Measurements from ENCODE around the gene PARD6A.

Gene PARD6A

DNA sequence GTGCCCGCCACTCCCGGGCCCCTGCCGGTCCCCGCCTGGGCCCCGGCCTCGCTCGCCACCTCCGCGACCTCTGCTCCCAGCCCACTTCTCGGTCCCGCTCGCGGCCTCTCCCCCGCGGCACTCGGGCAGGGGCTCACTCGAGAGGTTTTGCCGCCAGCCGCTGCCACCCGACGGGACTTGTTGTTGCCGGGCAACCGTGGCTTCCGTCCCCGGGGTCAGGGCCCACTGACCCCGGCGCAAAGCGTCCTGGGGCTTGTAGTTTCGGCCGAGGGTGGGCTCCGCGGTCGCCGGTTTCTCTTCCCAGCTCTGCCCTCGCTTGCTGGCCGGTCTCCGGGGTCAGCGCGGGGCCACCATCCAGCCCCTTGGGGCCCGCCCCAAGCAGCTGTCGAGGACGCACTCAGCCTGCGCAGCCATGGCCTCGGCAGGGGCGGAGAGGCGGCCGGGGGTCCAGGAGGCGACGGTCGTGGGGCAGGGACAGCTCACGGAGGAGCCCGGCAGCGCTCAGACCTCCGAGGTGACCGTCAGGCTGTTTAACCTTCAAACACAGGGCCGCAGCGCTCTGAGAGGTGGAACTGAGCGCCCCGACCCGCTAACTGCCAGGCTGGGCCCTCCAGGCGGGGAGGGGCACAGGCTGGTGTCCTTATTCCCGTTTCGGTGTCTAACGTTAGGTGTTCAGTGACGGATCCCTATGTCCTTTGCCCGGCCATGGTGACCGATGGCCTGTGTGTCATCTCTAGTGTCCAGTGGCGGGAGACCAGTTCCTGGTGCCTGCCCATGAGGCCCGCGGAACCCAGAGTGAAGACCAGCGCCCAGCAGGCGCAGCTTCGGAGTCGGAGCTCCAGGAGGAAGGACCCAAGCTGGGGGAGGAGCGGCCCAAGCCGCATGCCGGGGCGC lies 6.0 kb downstream of the PARD6A start, which contains the start of the genes C16orf86 and ENKD1:
TSS of gene C16orf86 (plus strand) at position 256 of the 894 bp plus-strand sequence. CDS start at position 413, 157 bp downstream.
TSS of gene ENKD1 (minus strand) at position 192 of the 894 bp plus-strand sequence. CDS start 308 bp downstream, outside the sequence.
- peak; percentile 74 for DNase-seq (ENCODE audit: low spot score)

DNA sequence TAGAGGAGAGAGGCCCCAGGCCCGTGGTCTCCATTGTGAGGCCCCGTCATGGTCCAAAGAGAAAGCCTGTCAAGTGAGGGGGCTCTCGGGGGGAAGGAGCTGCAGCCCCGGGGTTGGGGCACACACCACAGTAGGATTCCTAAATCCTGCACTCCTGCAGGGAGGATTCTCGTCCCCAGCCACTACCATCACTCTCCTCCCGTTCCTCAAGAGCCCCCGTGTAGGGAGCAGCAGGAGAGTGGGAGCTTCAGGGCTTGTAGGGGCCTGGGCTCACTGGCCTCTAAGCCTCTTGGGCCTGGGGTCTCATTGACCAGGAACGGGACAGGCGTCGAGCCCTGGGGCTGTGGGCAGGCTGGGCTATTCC lies 6.7 kb downstream of the PARD6A start:
- no peak for DNase-seq (ENCODE audit: low spot score)

DNA sequence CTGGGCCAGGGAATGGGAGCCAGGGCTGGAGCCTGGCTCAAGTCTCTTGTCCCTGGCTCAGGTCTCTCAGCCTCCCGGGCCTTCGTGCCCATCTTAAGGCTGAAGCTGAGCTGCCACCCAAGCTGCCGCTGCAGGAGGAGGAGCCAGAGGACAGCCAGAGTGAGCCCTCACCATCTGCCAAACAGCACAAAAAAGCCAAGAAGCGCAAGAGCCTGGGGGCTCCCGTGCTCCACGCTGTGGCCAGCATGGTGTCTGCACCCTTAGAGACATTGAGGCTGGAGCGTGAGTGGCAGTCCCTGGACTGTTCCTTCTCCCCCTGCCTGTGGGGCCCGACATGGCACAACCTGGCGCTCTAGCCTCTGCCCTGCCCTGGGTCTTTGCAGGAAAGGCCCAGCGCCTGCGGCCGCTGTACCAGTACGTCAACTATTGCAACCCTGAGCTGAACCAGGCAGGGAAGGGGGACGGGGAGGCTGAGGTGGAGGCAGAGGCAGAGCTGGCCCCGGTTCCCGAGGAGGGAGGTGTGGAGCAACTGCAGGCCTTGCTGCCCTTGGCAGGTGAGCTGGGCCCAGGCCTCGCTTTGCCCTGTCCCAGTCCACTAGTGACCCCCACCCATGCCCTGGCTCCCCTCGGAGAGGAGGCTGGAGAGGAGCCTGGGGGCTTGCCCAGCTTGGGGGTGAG lies 7.2 kb downstream of the PARD6A start:
- peak; percentile 86 for DNase-seq (ENCODE audit: low spot score)

DNA sequence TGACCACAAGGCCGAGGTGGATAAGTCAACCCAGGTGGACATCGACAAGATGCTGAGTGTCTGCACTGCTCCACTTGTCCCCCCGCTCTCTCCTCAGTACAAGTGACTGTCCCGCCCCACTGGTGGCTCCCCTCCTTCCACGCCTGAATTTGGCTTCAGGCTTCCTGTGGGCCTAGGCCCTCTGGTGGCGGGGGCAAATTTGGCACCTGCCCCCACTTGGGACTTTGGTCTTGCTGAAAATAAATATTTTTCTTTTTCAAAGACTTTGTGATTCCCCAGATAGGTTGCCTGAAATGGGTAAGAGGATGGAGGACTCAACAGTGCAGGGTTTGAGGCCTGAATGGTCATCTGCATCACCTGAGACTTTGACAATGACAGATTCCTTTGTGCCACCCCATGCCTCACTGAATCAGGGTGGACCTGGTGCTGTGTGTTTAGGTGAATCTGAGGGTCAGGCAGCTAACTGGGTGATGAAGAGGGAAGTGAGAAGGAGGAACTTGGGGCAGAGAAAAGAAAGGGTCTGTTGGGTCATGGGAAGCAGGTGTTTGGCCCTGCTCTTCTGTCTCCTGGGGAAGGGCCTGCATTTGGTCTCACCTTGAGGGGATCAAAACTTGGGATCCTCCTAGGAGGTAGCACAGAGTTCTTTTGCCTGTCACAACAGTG lies 7.9 kb downstream of the PARD6A start:
- DNase-seq (ENCODE audit: low spot score) = no peak

DNA sequence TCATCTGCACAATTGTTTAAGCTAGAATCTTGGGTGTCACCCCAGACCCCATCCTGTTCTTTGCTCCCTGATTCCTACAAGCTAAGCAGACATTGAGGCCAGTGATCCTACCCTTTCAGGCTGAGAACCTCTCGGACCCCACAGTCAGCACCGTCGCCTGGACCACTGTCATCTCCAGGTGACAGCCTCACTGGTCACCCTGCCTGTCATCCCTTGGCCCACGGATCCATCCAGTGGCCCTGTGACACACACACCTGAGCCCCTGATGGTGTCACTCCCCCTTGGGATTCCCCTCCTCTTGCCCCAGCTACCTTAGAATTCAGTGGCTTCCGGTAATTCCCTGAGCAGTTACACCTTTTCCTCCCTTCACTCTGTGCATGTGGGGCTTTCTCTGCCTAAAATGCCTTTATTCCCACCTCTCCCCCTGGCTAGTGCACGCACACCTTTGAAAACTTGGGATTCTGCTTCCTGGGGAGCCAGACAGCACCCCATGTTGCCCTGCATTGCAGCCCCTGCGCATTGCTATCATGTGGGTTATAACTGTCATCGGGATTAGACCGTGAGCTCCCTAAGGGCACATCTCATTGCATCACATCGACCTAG lies 8.8 kb downstream of the PARD6A start:
- no peak for DNase-seq (ENCODE audit: low spot score)

DNA sequence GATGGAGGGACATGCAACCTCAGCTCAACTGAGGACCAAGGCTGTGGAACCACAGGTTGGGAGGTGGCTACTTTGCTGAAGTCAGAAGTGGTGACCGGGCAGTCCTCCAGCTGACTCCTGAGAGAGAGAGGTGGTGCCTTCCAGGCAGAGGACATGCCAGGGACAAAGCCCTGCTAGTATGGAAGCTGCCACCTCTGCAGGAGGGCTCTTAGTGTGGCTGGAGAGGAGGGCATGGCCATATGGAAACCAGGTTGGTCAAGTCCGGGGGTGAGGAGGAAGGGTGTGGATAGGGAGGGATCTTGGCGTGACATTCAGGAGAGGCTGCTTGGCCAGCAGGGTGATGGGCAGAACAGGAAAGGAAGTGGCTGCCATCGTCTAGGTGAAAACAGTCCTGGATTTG lies 11.5 kb downstream of the PARD6A start:
- DNase-seq (ENCODE audit: low spot score) = peak; percentile 98

DNA sequence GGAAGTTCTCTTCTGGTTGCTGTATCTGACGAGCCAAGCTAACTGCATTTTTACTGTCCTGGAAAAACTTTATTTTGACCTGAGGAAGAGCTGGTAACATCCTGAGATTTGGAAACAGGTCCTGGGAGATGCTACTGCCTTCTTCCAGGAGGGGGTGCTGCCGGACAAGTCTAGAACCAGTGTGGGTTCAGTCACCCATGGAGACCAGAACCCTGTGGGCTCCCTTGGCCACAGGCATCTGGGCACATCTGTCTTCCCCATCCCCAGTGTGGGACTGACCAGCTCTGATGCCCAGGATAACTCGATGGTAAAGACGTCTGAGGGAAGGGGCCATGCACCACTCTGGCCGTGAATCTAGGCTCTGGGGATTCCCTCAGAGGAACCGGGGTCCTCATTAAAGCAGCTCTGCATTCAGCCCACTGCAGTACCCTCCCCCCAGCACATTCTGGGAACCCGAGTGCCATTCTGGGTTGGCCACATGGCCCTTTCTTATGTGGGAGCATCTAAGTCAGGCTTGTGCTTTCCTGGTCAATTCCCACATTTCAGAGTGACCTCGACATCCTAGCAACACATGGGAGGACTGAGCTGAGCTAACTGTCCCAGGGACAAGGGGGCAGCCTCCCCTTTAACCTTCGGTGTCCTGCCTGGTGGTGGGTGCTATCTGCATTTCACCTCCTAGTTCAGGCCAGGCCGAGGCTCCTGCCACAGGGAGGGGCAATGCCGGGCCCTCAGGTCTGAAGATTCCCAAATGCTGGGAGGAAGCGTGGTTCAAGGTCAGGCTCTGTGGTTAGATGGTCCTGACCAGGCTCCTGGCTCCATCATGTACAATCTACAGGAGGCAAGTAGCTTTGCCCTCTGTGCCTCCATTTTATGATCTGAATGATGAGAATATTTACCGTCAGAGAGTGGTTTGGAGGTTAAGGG lies 12.2 kb downstream of the PARD6A start:
- DNase-seq (ENCODE audit: low spot score) = peak; percentile 89

DNA sequence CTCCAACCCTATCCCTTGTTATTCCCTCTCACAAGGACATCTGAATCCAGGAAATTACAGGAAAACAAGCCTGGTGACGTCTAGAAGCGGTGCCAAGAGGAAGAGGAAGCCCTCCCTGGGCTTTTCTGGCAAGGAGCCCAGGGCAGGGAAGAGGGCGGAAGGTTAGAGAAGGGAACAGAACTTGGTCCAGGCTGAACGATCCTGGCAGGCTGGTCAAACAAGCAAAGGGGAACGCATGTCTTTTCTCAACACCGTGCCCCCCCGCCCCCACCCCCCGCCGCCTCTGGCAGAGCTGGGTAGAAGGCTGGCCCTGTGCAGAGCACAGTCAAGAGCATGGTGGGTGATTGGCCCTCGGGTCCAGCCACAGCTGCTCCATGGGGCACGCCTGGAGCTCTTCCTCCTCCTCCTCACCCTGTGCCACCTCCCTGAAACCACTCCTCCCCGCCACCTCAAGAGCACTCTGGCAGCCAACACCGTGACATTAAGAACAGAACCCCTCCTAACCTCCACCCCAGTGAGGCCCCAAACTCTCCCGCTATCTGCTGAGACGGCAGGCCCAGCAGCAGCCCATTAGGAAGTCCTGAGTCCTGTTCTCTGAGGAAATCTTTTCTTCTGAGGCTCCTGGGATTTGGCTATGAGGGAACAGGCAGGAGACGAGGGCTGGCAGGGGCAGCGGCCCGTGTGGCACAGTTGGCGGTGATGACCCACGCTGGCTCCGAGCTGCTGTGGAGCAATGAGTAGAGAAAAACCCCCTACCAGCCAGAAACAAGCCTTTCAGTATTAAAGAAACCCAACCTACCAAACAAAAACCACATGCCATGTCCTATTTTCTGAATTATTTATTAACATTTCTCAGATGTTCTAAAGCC lies 13.2 kb downstream of the PARD6A start:
- peak; percentile 73 for DNase-seq (ENCODE audit: low spot score)

DNA sequence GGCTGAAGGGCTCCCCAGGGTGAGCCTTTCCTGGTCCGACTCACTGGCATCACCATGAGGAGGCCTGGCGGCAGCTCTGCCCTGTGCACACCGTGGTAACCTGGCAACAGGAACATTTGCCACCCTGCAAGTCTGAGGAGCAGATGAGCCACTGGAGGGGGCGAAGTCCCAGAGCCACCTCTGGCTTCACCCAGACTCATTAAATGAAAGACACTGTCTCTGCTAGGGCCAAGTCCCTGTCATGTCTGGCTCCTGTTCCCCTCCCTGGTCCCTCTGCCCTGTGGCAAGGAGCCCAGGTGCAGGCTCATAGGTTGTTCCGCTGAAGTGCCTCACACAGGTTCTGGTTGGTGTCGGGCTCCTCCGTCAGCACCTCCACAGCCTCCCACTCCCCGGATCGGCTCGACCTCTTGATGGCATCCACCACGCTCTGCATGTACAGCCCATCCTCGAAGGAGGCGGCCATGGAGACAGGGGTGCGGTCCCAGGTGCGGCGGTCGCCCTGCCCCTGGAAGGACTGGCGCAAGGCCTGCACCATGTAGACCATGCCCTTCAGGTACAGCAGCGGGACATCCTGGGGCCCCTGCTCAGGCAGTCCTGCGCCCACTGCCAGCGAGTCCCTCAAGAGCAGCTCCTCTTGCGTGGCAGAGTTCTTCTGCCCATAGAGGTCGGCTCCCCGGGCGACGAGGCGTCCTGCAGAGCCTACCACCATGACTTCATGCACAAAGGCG lies 14.3 kb downstream of the PARD6A start:
- no peak for DNase-seq (ENCODE audit: low spot score)

DNA sequence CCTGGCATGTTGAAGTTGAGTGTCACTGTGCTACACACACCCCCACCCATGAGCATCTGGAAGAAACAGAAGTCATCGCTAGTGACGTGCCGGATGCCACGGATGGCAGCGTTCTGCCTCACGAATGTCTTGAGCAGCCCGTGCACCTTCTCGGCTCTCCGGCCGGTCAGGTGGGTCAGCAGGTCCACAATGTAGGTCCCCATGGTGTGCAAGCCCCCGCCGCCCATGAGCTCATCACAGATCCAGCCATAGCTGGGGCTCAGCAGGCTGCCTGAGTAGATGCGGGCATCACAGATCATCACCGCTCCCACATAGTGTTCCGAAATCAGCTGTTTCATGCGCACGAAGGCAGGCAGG lies 14.8 kb downstream of the PARD6A start:
- DNase-seq (ENCODE audit: low spot score) = no peak

DNA sequence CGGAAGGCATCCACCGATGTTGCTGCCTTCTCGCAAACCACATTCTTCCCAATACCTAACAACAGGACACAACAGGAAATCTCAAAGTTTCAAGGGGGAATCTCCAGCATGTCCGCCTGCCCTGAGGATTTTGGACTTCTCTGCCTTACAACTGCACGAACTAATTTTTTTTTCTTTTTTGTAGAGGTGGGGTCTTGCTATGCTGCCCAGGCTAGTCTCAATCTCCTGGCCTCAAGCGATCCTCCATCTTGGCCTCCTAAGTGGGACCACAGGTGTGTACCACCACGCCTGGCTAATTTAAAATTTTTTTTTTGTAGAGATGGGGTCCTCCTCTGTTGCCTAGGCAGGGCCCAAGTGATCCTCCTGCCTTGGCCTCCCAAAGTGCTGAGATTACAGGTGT lies 15.2 kb downstream of the PARD6A start:
- no peak for DNase-seq (ENCODE audit: low spot score)

DNA sequence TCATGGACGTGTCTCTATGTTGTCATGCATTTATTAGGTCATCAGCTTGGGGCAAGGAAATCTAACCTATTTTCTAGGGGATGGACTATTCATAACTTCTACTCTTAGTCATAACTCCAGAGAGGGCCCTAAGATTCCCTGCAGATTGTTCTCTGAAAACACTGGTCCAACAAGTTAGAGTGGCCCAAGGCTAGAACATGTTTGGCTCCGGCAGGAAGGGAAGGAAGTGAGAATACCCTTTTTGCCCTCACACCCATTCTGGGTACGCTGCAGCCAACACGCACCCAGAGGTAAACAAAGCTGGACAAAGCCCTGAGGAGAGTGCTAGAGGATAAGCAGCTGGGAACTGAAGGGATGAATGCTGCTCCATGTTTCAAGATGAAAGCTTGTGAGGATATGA lies 15.8 kb downstream of the PARD6A start:
- DNase-seq (ENCODE audit: low spot score) = no peak

DNA sequence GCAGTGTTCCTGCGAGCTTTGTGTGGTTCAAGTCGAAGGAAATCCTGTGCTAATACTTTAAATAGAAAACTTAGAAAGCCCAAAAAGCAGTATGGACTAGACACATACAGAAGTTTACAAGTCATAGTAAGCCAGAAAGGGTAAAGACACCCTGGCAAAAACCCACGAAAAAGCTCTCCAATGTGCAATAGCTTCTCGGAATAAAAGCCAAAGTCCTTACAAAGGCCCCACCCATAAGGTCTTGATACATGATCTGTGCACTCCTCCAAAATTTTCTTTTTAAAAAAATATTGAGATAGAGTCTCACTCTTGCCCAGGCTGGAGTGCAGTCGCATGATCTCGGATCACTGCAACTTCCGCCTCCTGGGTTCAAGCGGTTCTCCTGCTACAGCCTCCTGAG lies 16.2 kb downstream of the PARD6A start:
- no peak for DNase-seq (ENCODE audit: low spot score)

DNA sequence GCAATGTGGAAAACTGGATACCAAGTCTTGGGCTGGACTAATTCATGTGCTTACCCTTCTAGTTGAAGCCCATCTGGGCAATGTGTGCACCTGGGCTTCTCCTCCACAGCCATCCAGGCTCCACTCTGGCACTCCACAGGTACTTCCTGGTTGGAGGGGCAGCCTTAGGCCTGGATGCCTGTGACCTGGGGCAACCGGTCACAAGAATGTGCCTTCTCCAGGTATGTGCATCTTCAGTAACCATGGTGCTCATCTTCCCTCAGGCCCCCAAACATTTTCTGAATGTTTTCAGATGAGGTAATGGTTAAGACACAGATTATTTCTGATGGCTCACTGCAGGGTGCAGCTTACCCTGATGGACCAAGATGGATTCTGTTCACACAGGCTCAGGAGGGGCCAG lies 17.0 kb downstream of the PARD6A start:
- DNase-seq (ENCODE audit: low spot score) = no peak

DNA sequence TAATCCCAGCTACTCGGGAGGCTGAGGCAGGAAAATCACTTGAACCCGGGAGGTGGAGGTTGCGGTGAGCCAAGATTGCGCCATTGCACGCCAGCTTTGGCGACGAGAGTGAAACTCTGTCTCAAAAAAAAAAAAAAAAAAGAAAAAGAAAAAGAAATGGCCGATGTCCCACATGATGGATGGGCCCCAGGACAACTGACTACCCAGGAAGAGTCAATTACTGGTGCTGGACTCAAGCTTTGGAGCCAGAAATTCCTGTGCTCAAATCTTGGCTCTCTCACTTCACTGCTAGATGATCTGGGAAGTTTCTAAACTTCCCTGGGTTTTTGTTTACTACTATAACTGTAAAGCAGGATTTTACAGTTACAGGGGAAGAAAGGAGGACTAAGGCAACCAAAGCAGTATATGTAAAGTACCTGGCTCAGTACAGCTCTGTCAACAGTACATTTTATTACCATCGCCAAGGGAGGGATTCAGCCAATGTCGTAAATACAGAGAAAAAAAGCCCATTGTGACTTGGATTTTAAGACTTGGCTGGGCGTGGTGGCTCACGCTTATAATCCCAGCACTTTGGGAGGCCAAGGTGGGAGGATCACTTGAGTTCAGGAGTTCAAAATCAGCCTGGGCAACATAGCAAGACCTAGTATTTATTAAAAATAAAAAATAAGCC lies 17.7 kb downstream of the PARD6A start:
- no peak for DNase-seq (ENCODE audit: low spot score)

DNA sequence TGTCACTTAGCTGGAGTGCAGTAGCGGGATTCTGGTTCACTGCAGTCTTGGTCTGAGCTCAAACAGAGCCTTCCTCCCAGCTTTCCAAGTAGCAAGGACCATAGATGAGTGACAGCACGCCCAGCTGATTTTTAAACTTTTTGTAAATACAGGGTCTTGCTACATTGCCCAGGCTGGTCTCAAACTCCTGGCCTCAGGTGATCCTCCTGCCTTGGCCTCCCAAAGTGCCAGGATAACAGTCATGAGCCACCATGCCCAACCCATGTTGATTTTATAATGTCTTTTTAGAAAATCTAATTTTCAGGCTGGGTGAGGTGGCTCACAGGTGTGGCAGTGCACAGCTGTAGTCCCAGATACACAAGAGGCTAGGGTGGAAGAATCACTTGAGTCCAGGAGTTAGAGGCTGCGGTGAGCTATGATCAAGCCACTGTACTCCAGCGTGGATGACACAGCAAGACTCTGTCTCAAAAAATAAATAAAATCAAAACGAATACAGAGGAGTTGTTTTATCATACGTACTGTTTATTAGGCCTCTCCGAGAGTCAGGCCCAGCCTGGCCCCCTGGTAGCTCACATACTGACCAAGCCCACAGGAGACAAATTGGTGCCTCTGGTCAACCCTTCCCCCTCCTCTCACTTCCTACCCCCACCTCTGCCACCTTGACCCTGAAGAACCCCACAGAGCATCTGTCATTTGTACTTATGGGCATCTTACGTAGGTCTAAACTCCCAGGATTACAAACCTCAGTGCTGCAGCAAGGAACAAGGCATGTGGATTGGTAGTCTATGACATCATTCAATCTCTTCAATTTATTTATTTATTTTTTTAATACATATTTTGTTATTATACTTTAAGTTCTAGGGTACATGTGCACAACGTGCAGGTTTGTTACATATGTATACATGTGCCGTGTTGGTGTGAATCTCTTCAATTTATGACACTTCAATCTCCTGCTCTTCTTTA lies 19.5 kb downstream of the PARD6A start:
- DNase-seq (ENCODE audit: low spot score) = no peak

DNA sequence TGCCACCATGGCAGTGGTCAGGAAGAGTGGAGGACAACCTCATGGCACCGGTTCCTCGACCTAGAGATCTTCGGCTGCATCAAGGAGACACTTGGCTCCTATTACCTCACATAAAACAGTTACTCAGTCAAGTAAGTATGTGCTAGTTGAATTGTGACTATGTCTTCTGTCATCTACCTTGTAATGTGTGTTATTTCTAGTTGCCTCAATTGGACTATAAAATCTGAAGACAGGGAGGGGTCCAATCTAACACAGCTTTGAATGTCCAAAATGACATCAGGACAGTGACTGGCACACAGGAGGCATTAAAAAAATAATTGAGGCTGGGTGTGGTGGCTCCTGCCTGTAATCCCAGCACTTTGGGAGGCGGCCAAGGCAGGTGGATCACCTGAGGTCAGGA lies 23.0 kb downstream of the PARD6A start:
- no peak for DNase-seq (ENCODE audit: low spot score)

Data from cerebellar cortex (tissue), 1 donor.